Muscle layer of colon (tissue), 2 donors: ENCODE results near the gene CAB39.

ENCODE experiments used
- H3K27ac ChIP-seq: one replicate; pipeline ENCODE4 v1.7.0; 2013; ENCODE audit warnings: low read depth, mild to moderate bottlenecking, low read length, moderate library complexity
- H3K27me3 ChIP-seq, 2 donors: one replicate each; pipeline ENCODE4 v1.7.0; 2013; ENCODE audit warnings: low read length in 2 of 2, mild to moderate bottlenecking in 2 of 2; ENCODE audit not compliant: insufficient read depth in 2 of 2, control insufficient read depth in 1 of 2
- H3K36me3 ChIP-seq: one replicate; pipeline ENCODE4 v1.7.0; 2013; ENCODE audit warnings: mild to moderate bottlenecking, low read length; ENCODE audit not compliant: insufficient read depth
- H3K4me1 ChIP-seq: one replicate; pipeline ENCODE4 v1.7.0; 2013; ENCODE audit warnings: mild to moderate bottlenecking, low read length; ENCODE audit not compliant: insufficient read depth
- H3K4me3 ChIP-seq, 2 donors: one replicate each; pipeline ENCODE4 v1.7.0; 2013; ENCODE audit warnings: low read length in 2 of 2, low read depth in 1 of 2, mild to moderate bottlenecking in 1 of 2, moderate library complexity in 1 of 2
- H3K9ac ChIP-seq: one replicate; pipeline ENCODE4 v1.7.0; 2013; ENCODE audit warnings: low read length
- H3K9me3 ChIP-seq: one replicate; pipeline ENCODE4 v1.7.0; 2013; ENCODE audit warnings: mild to moderate bottlenecking, low read length
- donor health status: abdominal sarcoma.
- donor health status: Adenocarcinoma of cecum.

CAB39 gene

GRCh38 chr2:230811508-230811907 is 98.9 kb downstream of the CAB39 start:
- Histone ChIP-seq H3K27me3 (no peaks in the 10 kb centered on the region), H3K4me3 (no peak overlapping the region), H3K36me3 (peaks cover 48% of the 10 kb centered on the region), H3K4me1 (no peaks in the 10 kb centered on the region), H3K27ac (no peak overlapping the region), H3K9me3 (no peaks in the 10 kb centered on the region), H3K9ac (no peak overlapping the region)

GRCh38 chr2:230812033-230812432 is 99.4 kb downstream of the CAB39 start:
- Histone ChIP-seq H3K9ac (no peak overlapping the region), H3K4me1 (peaks cover 4% of the 10 kb centered on the region), H3K27me3 (no peaks in the 10 kb centered on the region), H3K9me3 (no peaks in the 10 kb centered on the region), H3K27ac (no peak overlapping the region), H3K36me3 (peaks cover 48% of the 10 kb centered on the region), H3K4me3 (no peak overlapping the region)

GRCh38 chr2:230814616-230815015 is 102.0 kb downstream of the CAB39 start:
- Histone ChIP-seq H3K36me3 (peaks cover 57% of the 10 kb centered on the region), H3K9ac (no peak overlapping the region), H3K27ac (no peak overlapping the region), H3K4me1 (peaks cover 4% of the 10 kb centered on the region), H3K9me3 (no peaks in the 10 kb centered on the region), H3K27me3 (no peaks in the 10 kb centered on the region), H3K4me3 (no peak overlapping the region)

DNA sequence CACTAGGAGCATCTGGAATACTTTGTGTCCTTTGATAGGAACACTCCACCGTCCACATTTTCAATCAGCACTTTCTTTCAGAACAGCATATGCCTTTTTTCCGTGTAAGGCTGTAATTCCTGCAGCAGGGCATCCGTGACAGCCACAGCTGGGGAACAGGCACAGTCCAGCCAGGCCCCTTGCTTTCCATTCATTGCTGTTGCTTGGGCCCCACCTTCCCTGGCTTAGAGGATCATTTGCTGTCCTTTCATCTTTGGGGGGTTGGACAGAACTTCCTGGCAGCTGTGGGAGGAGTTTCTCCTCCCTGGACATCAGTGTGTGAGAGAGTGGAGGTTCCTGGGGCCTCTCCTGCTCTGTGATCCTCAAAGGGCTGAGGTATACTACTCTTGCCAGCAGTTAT is 102.4 kb downstream of the CAB39 start:
- Histone ChIP-seq H3K27ac (no peak overlapping the region), H3K4me3 (no peak overlapping the region), H3K27me3 (no peaks in the 10 kb centered on the region), H3K9ac (no peak overlapping the region), H3K9me3 (no peaks in the 10 kb centered on the region), H3K4me1 (peaks cover 4% of the 10 kb centered on the region), H3K36me3 (peaks cover 57% of the 10 kb centered on the region)

GRCh38 chr2:230816735-230817134 is 104.1 kb downstream of the CAB39 start:
- no peaks in the 10 kb centered on the region for H3K9me3 ChIP-seq
- H3K4me3 ChIP-seq: no peak overlapping the region
- H3K9ac ChIP-seq: no peak overlapping the region
- no peak overlapping the region for H3K27ac ChIP-seq
- H3K27me3 ChIP-seq: no peaks in the 10 kb centered on the region
- peaks cover 4% of the 10 kb centered on the region for H3K4me1 ChIP-seq
- H3K36me3 ChIP-seq: peaks cover 49% of the 10 kb centered on the region

GRCh38 chr2:230819433-230819832 is 106.8 kb downstream of the CAB39 start:
- H3K9me3 ChIP-seq: no peaks in the 10 kb centered on the region

DNA sequence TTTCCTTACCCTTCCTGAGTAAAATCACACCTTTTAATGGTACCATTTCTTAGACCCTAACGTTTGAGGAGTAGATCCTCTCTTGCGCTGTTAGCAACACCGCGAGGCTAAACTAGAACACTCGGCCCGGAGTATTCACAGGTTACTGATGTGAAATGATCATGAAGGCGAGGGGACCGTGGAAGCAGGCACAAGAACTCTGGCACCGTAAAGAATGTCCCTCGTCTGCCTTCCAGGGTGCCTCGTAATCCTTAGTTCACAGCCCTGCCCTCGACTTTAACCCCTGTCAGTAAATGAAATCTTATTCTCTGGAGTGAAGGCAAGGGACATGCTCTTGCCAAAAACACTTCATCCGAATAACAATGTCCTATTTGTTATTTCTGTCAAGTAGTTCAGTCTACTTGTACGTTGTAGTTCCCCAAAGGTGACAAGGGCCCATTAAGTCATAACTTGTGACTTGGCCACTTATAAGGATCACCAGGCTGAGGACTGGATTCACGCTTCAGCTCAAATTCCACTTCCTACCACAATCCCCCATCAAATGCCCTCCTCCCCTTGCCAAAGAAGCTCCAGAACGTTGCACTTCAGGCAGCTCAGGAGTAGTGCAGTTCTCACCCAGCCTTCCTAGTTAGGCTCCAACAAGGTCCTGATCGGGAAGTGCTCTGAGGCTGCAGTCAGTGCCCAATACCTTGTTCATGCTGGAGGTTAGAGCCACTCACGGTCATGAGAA is 108.8 kb downstream of the CAB39 start:
- Histone ChIP-seq H3K27me3 (no peaks in the 10 kb centered on the region), H3K4me3 (no peak overlapping the region), H3K4me1 (peaks cover 12% of the 10 kb centered on the region), H3K27ac (no peak overlapping the region), H3K9me3 (no peaks in the 10 kb centered on the region), H3K9ac (no peak overlapping the region), H3K36me3 (peaks cover 17% of the 10 kb centered on the region)

More at GRCh38 chr2:230819433-230819832, 106.8 kb downstream of the CAB39 start:
- H3K4me3 ChIP-seq: no peak overlapping the region
- H3K4me1 ChIP-seq: peaks cover 11% of the 10 kb centered on the region
- H3K9ac ChIP-seq: no peak overlapping the region
- no peaks in the 10 kb centered on the region for H3K27me3 ChIP-seq
- H3K27ac ChIP-seq: no peak overlapping the region
- peaks cover 30% of the 10 kb centered on the region for H3K36me3 ChIP-seq

GRCh38 chr2:230821991-230822520 is 109.4 kb downstream of the CAB39 start:
- Histone ChIP-seq H3K27ac (no peak overlapping the region), H3K9me3 (no peaks in the 10 kb centered on the region), H3K4me1 (peaks cover 8% of the 10 kb centered on the region), H3K27me3 (peaks cover 0 to under 1% of the 10 kb centered on the region in 2 donors), H3K9ac (no peak overlapping the region), H3K4me3 (no peak overlapping the region), H3K36me3 (peaks cover 17% of the 10 kb centered on the region)

DNA sequence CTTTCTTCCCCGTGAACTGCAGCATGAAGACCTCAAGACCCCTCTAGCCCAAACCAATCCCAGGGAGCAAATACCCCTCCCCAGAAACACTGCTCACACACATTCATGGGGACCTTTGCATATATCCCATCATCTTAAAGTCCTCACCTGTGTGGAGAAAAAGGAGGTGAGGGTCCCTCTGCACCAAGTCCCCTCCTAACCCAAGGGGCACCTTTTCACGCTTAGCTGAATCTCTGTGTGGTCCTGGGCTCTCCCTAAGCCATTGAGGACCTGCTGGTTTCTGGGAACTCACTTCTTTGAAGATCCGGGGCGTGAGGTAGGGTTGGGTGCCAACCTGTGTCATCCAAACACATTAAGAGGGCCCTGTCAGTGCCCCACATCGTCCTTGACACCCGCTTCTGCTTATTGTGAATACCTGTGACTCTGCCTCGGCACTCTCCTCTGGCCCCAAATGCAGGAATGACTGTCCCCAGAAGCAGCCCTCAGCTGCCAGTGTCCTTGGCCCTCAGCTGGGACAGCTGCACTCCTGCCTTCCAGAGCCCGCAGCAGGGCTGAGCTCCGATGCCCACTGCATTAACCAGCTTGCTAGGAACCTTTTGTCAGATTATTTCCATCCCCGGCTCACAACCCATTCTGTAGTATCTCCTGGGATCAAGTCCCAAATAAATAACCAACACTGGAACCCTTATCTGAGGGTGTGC is 110.8 kb downstream of the CAB39 start:
- no peak overlapping the region for H3K27ac ChIP-seq
- H3K9ac ChIP-seq: no peak overlapping the region
- peaks cover 14% of the 10 kb centered on the region for H3K36me3 ChIP-seq
- H3K27me3 ChIP-seq: peaks cover 0 to 14% of the 10 kb centered on the region in 2 donors
- no peak overlapping the region for H3K4me3 ChIP-seq
- peaks cover 8% of the 10 kb centered on the region for H3K4me1 ChIP-seq
- H3K9me3 ChIP-seq: no peaks in the 10 kb centered on the region

GRCh38 chr2:230824406-230824978 is 111.8 kb downstream of the CAB39 start:
- no peak overlapping the region for H3K27ac ChIP-seq
- H3K36me3 ChIP-seq: peaks cover 7% of the 10 kb centered on the region
- peak overlapping the region; percentile 22 for H3K9ac ChIP-seq
- no peaks in the 10 kb centered on the region for H3K9me3 ChIP-seq
- peak overlapping the region; percentile 41 to 60 for H3K4me3 ChIP-seq
- H3K4me1 ChIP-seq: peaks cover 8% of the 10 kb centered on the region
- H3K27me3 ChIP-seq: peaks cover 0 to 24% of the 10 kb centered on the region in 2 donors

GRCh38 chr2:230825354-230825753 is 112.7 kb downstream of the CAB39 start:
- no peak overlapping the region for H3K27ac ChIP-seq
- peaks cover 7% of the 10 kb centered on the region for H3K36me3 ChIP-seq
- H3K4me3 ChIP-seq: no peak overlapping the region
- H3K27me3 ChIP-seq: peaks cover 0 to 24% of the 10 kb centered on the region in 2 donors
- H3K4me1 ChIP-seq: peaks cover 8% of the 10 kb centered on the region
- H3K9ac ChIP-seq: no peak overlapping the region
- no peaks in the 10 kb centered on the region for H3K9me3 ChIP-seq
